ENCODE results near the gene GFRAL.
"Not testable (repeated sequence)": the region's sequence is repeated elsewhere in the genome, so short reads cannot be mapped to it uniquely, and the experiment has no call there.

The GFRAL gene

GRCh38 chr6:55327169-55327568 is at the start of gene GFRAL:
TSS of gene GFRAL (plus strand) at chr6:55327469. CDS start at chr6:55327555, 86 bp downstream.
- H3K36me3 ChIP-seq (ENCODE audit: control insufficient read depth, insufficient read depth, low read length): no peaks in the 10 kb centered on the region
- DNase-seq (ENCODE audit: low read depth, low spot score): no peak
- no CpG with 5 or more reads among the region's 5 CpGs for WGBS (ENCODE audit: insufficient coverage, insufficient read length)
- no peaks in the 10 kb centered on the region for H3K27me3 ChIP-seq (ENCODE audit: control insufficient read depth, insufficient read depth, low read length)
- no peaks in the 10 kb centered on the region for H3K4me1 ChIP-seq (ENCODE audit: control insufficient read depth, insufficient read depth, low read length)
- H3K27ac ChIP-seq (ENCODE audit: low read length): no peak within 1 kb of the TSS
- no peaks in the 10 kb centered on the region for H3K9me3 ChIP-seq (ENCODE audit: control insufficient read depth, insufficient read depth, low read length)
- no peak within 1 kb of the TSS for H3K4me3 ChIP-seq (ENCODE audit: low read length)

- no peak overlapping the region for H3K27ac ChIP-seq (ENCODE audit: low read length)
- no peaks in the 10 kb centered on the region for H3K36me3 ChIP-seq (ENCODE audit: control insufficient read depth, insufficient read depth, low read length)
- H3K27me3 ChIP-seq (ENCODE audit: control insufficient read depth, insufficient read depth, low read length): no peaks in the 10 kb centered on the region
- no peaks in the 10 kb centered on the region for H3K9me3 ChIP-seq (ENCODE audit: control insufficient read depth, insufficient read depth, low read length)
- DNase-seq (ENCODE audit: low read depth, low spot score): no peak
- H3K4me1 ChIP-seq (ENCODE audit: control insufficient read depth, insufficient read depth, low read length): no peaks in the 10 kb centered on the region
- no CpG with 5 or more reads among the region's 5 CpGs for WGBS (ENCODE audit: insufficient coverage, insufficient read length)
- H3K4me3 ChIP-seq (ENCODE audit: low read length): no peak overlapping the region
Observed at GRCh38 chr6:55277646-55278045, 49.6 kb upstream of the GFRAL start.

GRCh38 chr6:55281215-55281614 is 46.1 kb upstream of the GFRAL start:
- H3K27me3 ChIP-seq (ENCODE audit: control insufficient read depth, insufficient read depth, low read length): no peaks in the 10 kb centered on the region
- H3K36me3 ChIP-seq (ENCODE audit: control insufficient read depth, insufficient read depth, low read length): no peaks in the 10 kb centered on the region
- H3K4me3 ChIP-seq (ENCODE audit: low read length): no peak overlapping the region
- DNase-seq (ENCODE audit: low read depth, low spot score): no peak
- no peak overlapping the region for H3K27ac ChIP-seq (ENCODE audit: low read length)
- H3K4me1 ChIP-seq (ENCODE audit: control insufficient read depth, insufficient read depth, low read length): no peaks in the 10 kb centered on the region
- WGBS (ENCODE audit: insufficient coverage, insufficient read length): no CpG with 5 or more reads among the region's 4 CpGs
- no peaks in the 10 kb centered on the region for H3K9me3 ChIP-seq (ENCODE audit: control insufficient read depth, insufficient read depth, low read length)

GRCh38 chr6:55282115-55282514 is 45.2 kb upstream of the GFRAL start:
- no peak for DNase-seq (ENCODE audit: low read depth, low spot score)
- Histone ChIP-seq H3K36me3 (ENCODE audit: control insufficient read depth, insufficient read depth, low read length) (no peaks in the 10 kb centered on the region), H3K4me3 (ENCODE audit: low read length) (no peak overlapping the region), H3K4me1 (ENCODE audit: control insufficient read depth, insufficient read depth, low read length) (no peaks in the 10 kb centered on the region), H3K27ac (ENCODE audit: low read length) (no peak overlapping the region), H3K27me3 (ENCODE audit: control insufficient read depth, insufficient read depth, low read length) (no peaks in the 10 kb centered on the region), H3K9me3 (ENCODE audit: control insufficient read depth, insufficient read depth, low read length) (no peaks in the 10 kb centered on the region)
- no CpG with 5 or more reads among the region's 6 CpGs for WGBS (ENCODE audit: insufficient coverage, insufficient read length)

GRCh38 chr6:55286824-55287223 is 40.4 kb upstream of the GFRAL start:
- WGBS (ENCODE audit: insufficient coverage, insufficient read length): no CpG with 5 or more reads among the region's 2 CpGs
- Histone ChIP-seq H3K27ac (ENCODE audit: low read length) (no peak overlapping the region), H3K9me3 (ENCODE audit: control insufficient read depth, insufficient read depth, low read length) (no peaks in the 10 kb centered on the region), H3K4me3 (ENCODE audit: low read length) (no peak overlapping the region), H3K4me1 (ENCODE audit: control insufficient read depth, insufficient read depth, low read length) (no peaks in the 10 kb centered on the region), H3K36me3 (ENCODE audit: control insufficient read depth, insufficient read depth, low read length) (no peaks in the 10 kb centered on the region), H3K27me3 (ENCODE audit: control insufficient read depth, insufficient read depth, low read length) (no peaks in the 10 kb centered on the region)
- no peak for DNase-seq (ENCODE audit: low read depth, low spot score)

GRCh38 chr6:55290736-55291135 is 36.5 kb upstream of the GFRAL start:
- no CpG with 5 or more reads among the region's 2 CpGs for WGBS (ENCODE audit: insufficient coverage, insufficient read length)
- Histone ChIP-seq H3K36me3 (ENCODE audit: control insufficient read depth, insufficient read depth, low read length) (no peaks in the 10 kb centered on the region), H3K27me3 (ENCODE audit: control insufficient read depth, insufficient read depth, low read length) (no peaks in the 10 kb centered on the region), H3K27ac (ENCODE audit: low read length) (no peak overlapping the region), H3K9me3 (ENCODE audit: control insufficient read depth, insufficient read depth, low read length) (no peaks in the 10 kb centered on the region), H3K4me1 (ENCODE audit: control insufficient read depth, insufficient read depth, low read length) (no peaks in the 10 kb centered on the region), H3K4me3 (ENCODE audit: low read length) (no peak overlapping the region)
- DNase-seq (ENCODE audit: low read depth, low spot score): no peak

- no CpG with 5 or more reads among the region's 2 CpGs for WGBS (ENCODE audit: insufficient coverage, insufficient read length)
- Histone ChIP-seq H3K27ac (ENCODE audit: low read length) (no peak overlapping the region), H3K4me1 (ENCODE audit: control insufficient read depth, insufficient read depth, low read length) (no peaks in the 10 kb centered on the region), H3K9me3 (ENCODE audit: control insufficient read depth, insufficient read depth, low read length) (no peaks in the 10 kb centered on the region), H3K4me3 (ENCODE audit: low read length) (no peak overlapping the region), H3K36me3 (ENCODE audit: control insufficient read depth, insufficient read depth, low read length) (no peaks in the 10 kb centered on the region), H3K27me3 (ENCODE audit: control insufficient read depth, insufficient read depth, low read length) (no peaks in the 10 kb centered on the region)
- no peak for DNase-seq (ENCODE audit: low read depth, low spot score)
Observed at GRCh38 chr6:55293116-55293515, 34.2 kb upstream of the GFRAL start.

GRCh38 chr6:55297214-55297613 is 30.1 kb upstream of the GFRAL start:
- H3K27me3 ChIP-seq (ENCODE audit: control insufficient read depth, insufficient read depth, low read length); H3K9me3 ChIP-seq (ENCODE audit: control insufficient read depth, insufficient read depth, low read length); H3K4me3 ChIP-seq (ENCODE audit: low read length); H3K27ac ChIP-seq (ENCODE audit: low read length); DNase-seq (ENCODE audit: low read depth, low spot score); H3K4me1 ChIP-seq (ENCODE audit: control insufficient read depth, insufficient read depth, low read length); H3K36me3 ChIP-seq (ENCODE audit: control insufficient read depth, insufficient read depth, low read length): not testable (repeated sequence)
- WGBS (ENCODE audit: insufficient coverage, insufficient read length): no CpG with 5 or more reads among the region's 3 CpGs

GRCh38 chr6:55299286-55299985 is 27.8 kb upstream of the GFRAL start:
- Histone ChIP-seq H3K9me3 (ENCODE audit: control insufficient read depth, insufficient read depth, low read length) (no peaks in the 10 kb centered on the region), H3K27me3 (ENCODE audit: control insufficient read depth, insufficient read depth, low read length) (no peaks in the 10 kb centered on the region), H3K4me3 (ENCODE audit: low read length) (no peak overlapping the region), H3K4me1 (ENCODE audit: control insufficient read depth, insufficient read depth, low read length) (no peaks in the 10 kb centered on the region), H3K36me3 (ENCODE audit: control insufficient read depth, insufficient read depth, low read length) (no peaks in the 10 kb centered on the region), H3K27ac (ENCODE audit: low read length) (no peak overlapping the region)
- no CpG with 5 or more reads among the region's 5 CpGs for WGBS (ENCODE audit: insufficient coverage, insufficient read length)
- no peak for DNase-seq (ENCODE audit: low read depth, low spot score)

- Histone ChIP-seq H3K27ac (ENCODE audit: low read length) (no peak overlapping the region), H3K4me1 (ENCODE audit: control insufficient read depth, insufficient read depth, low read length) (no peaks in the 10 kb centered on the region), H3K9me3 (ENCODE audit: control insufficient read depth, insufficient read depth, low read length) (no peaks in the 10 kb centered on the region), H3K4me3 (ENCODE audit: low read length) (no peak overlapping the region), H3K27me3 (ENCODE audit: control insufficient read depth, insufficient read depth, low read length) (no peaks in the 10 kb centered on the region), H3K36me3 (ENCODE audit: control insufficient read depth, insufficient read depth, low read length) (no peaks in the 10 kb centered on the region)
- WGBS (ENCODE audit: insufficient coverage, insufficient read length): no CpG with 5 or more reads among the region's 1 CpG
- DNase-seq (ENCODE audit: low read depth, low spot score): no peak
Observed at GRCh38 chr6:55304747-55305146, 22.5 kb upstream of the GFRAL start.

GRCh38 chr6:55319961-55320695 is 7.1 kb upstream of the GFRAL start:
- Histone ChIP-seq H3K36me3 (ENCODE audit: control insufficient read depth, insufficient read depth, low read length) (no peaks in the 10 kb centered on the region), H3K27ac (ENCODE audit: low read length) (no peak overlapping the region), H3K27me3 (ENCODE audit: control insufficient read depth, insufficient read depth, low read length) (no peaks in the 10 kb centered on the region), H3K4me3 (ENCODE audit: low read length) (no peak overlapping the region), H3K4me1 (ENCODE audit: control insufficient read depth, insufficient read depth, low read length) (no peaks in the 10 kb centered on the region), H3K9me3 (ENCODE audit: control insufficient read depth, insufficient read depth, low read length) (no peaks in the 10 kb centered on the region)
- DNase-seq (ENCODE audit: low read depth, low spot score): no peak

Measured in iPS DF 6.9 (cell line).